Glomerular visceral epithelial cell (primary cell): ENCODE results near the gene GTF2B.
"Not testable (repeated sequence)": the region's sequence is repeated elsewhere in the genome, so short reads cannot be mapped to it uniquely, and the experiment has no call there.

ENCODE experiments used
- DNase-seq: peaks from one replicate; pipeline ENCODE4 v3.0.0-alpha.2; 2016; ENCODE audit errors: extremely low spot score

The GTF2B gene

GRCh38 chr1:88891318-88891950 lies at the start of gene GTF2B:
GTF2B (minus strand) TSS chr1:88891567; CDS start chr1:88891499, 68 bp downstream.
- peak; percentile 94 for DNase-seq

GRCh38 chr1:88938528-88938927 lies 47.2 kb upstream of the GTF2B start:
- DNase-seq, result not testable (repeated sequence)

- no peak for DNase-seq
These were observed 45.5 kb upstream of the GTF2B start for GRCh38 chr1:88936760-88937342.

GRCh38 chr1:88936223-88936523 lies 44.8 kb upstream of the GTF2B start:
- DNase-seq, result no peak

GRCh38 chr1:88935522-88936222 lies 44.3 kb upstream of the GTF2B start:
- peak; percentile 33 for DNase-seq

- DNase-seq, result not testable (repeated sequence)
These were observed 38.8 kb upstream of the GTF2B start for GRCh38 chr1:88930176-88930575.

- DNase-seq, result no peak
These were observed 31.9 kb upstream of the GTF2B start for GRCh38 chr1:88923224-88923623.

GRCh38 chr1:88922214-88922613 lies 30.8 kb upstream of the GTF2B start:
- DNase-seq, result no peak

- DNase-seq, result no peak
These were observed 29.5 kb upstream of the GTF2B start for GRCh38 chr1:88920845-88921244.

GRCh38 chr1:88917321-88918025 lies 26.1 kb upstream of the GTF2B start:
- DNase-seq, result no peak

- DNase-seq, result no peak
These were observed 25.5 kb upstream of the GTF2B start for GRCh38 chr1:88916883-88917282.

- not testable (repeated sequence) for DNase-seq
These were observed 20.4 kb upstream of the GTF2B start for GRCh38 chr1:88911800-88912199.

- DNase-seq, result no peak
These were observed 19.8 kb upstream of the GTF2B start for GRCh38 chr1:88911161-88911560.

- no peak for DNase-seq
These were observed 19.0 kb upstream of the GTF2B start for GRCh38 chr1:88910401-88910800.

GRCh38 chr1:88900883-88901282 lies 9.5 kb upstream of the GTF2B start:
- DNase-seq, result no peak

GRCh38 chr1:88897070-88897730 lies 5.8 kb upstream of the GTF2B start:
- no peak for DNase-seq

- peak; percentile 36 for DNase-seq
These were observed 1.1 kb upstream of the GTF2B start for GRCh38 chr1:88892357-88892877.

GRCh38 chr1:88891951-88892340 lies 579 bp upstream of the GTF2B start:
- no peak for DNase-seq

GRCh38 chr1:88890791-88891317 lies 513 bp downstream of the GTF2B start:
- peak; percentile 28 for DNase-seq

GRCh38 chr1:88890131-88890530 lies 1.2 kb downstream of the GTF2B start:
- DNase-seq, result no peak

GRCh38 chr1:88888750-88889149 lies 2.6 kb downstream of the GTF2B start:
- DNase-seq, result no peak

GRCh38 chr1:88885933-88886332 lies 5.4 kb downstream of the GTF2B start:
- no peak for DNase-seq
